ENCODE results near the gene KDM1A.
"Not testable (repeated sequence)": the region's sequence is repeated elsewhere in the genome, so short reads cannot be mapped to it uniquely, and the experiment has no call there.

The KDM1A gene

GRCh38 chr1:23019094-23019862 is at the start of gene KDM1A:
Gene KDM1A (plus strand): TSS chr1:23019468. CDS start chr1:23019597, 129 bp downstream.
- Histone ChIP-seq H3K27me3 (ENCODE audit: insufficient read depth, low read length) (no peaks in the 10 kb centered on the region), H3K27ac (ENCODE audit: low read length) (peak within 1 kb of the TSS; percentile 43), H3K9ac (ENCODE audit: low read depth, low read length) (peak within 1 kb of the TSS; percentile 98), H3K36me3 (ENCODE audit: insufficient read depth, low read depth, low read length) (no peaks in the 10 kb centered on the region; the same call in 1 of the 2 replicates), H3K9me3 (ENCODE audit: insufficient read depth, low read depth, low read length) (peaks cover 11% of the 10 kb centered on the region), H3K4me3 (ENCODE audit: low read length) (peak within 1 kb of the TSS; percentile 98), H3K4me1 (ENCODE audit: insufficient read depth, low read length) (no peaks in the 10 kb centered on the region)

- no peak overlapping the region for H3K9ac ChIP-seq (ENCODE audit: low read depth, low read length)
- no peak overlapping the region for H3K4me3 ChIP-seq (ENCODE audit: low read length)
These were observed 49.2 kb upstream of the KDM1A start for GRCh38 chr1:22970096-22970495.

DNA sequence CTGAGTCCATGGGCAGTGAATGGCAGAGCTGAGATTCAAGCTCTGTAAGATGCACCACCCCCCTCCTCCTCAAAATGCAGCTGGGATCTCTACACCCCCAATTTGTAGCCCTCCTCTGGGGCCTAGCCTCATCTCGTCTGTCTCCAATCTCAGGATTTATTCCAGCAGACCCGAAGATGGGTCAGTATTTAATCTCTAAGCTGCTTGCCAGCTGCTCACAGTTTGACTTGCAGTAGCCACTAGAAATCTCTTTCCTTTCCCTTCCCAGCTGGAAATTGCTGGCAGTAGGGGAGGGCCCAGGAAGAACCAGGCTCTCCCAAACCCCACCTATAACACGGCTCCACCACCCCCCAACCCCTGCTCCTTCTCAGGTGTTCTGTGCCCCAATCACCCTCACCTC is 48.1 kb upstream of the KDM1A start:
- H3K27me3 ChIP-seq (ENCODE audit: insufficient read depth, low read length), result no peaks in the 10 kb centered on the region; the same call in none of the 2 replicates
- peaks cover 4% of the 10 kb centered on the region for H3K4me1 ChIP-seq (ENCODE audit: insufficient read depth, low read length)
- no peak overlapping the region for H3K4me3 ChIP-seq (ENCODE audit: low read length)
- H3K9ac ChIP-seq (ENCODE audit: low read depth, low read length), result no peak overlapping the region
- no peaks in the 10 kb centered on the region for H3K36me3 ChIP-seq (ENCODE audit: insufficient read depth, low read depth, low read length)
- H3K27ac ChIP-seq (ENCODE audit: low read length), result no peak overlapping the region
- H3K9me3 ChIP-seq (ENCODE audit: insufficient read depth, low read depth, low read length), result no peaks in the 10 kb centered on the region

More at GRCh38 chr1:22970096-22970495, 49.2 kb upstream of the KDM1A start:
- Histone ChIP-seq H3K27ac (ENCODE audit: low read length) (no peak overlapping the region), H3K36me3 (ENCODE audit: insufficient read depth, low read depth, low read length) (no peaks in the 10 kb centered on the region), H3K9me3 (ENCODE audit: insufficient read depth, low read depth, low read length) (no peaks in the 10 kb centered on the region), H3K27me3 (ENCODE audit: insufficient read depth, low read length) (no peaks in the 10 kb centered on the region; the same call in none of the 2 replicates), H3K4me1 (ENCODE audit: insufficient read depth, low read length) (no peaks in the 10 kb centered on the region)

GRCh38 chr1:22971611-22972405 is 47.5 kb upstream of the KDM1A start:
- Histone ChIP-seq H3K36me3 (ENCODE audit: insufficient read depth, low read depth, low read length) (no peaks in the 10 kb centered on the region), H3K9me3 (ENCODE audit: insufficient read depth, low read depth, low read length) (no peaks in the 10 kb centered on the region), H3K27ac (ENCODE audit: low read length) (no peak overlapping the region), H3K4me1 (ENCODE audit: insufficient read depth, low read length) (peaks cover 5% of the 10 kb centered on the region), H3K4me3 (ENCODE audit: low read length) (no peak overlapping the region), H3K27me3 (ENCODE audit: insufficient read depth, low read length) (no peaks in the 10 kb centered on the region; the same call in none of the 2 replicates), H3K9ac (ENCODE audit: low read depth, low read length) (no peak overlapping the region)

DNA sequence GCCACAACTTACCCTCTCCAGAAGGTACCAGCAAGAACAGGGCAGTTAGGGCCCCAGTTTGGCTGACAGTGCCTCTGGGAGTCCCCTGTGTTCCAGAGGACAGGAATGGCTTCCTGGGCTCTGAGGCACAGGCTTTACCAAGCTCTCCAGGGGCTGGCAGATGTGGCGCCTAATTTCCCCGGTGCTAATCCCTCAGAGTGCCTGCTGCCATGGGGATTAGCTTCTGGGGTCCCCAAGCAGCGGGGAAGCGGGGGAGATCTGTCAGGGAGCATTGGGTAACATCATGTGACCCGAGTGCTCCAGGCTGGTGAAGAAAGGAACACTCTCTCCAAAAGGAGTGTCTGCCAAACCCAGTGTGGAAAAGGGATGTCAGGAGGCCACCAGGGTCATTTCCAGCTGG is 46.5 kb upstream of the KDM1A start, which contains the start of gene LACTBL1:
Gene LACTBL1 (minus strand): TSS at position 107 of the 400 bp plus-strand sequence. CDS start 550 bp downstream, outside the sequence.
- H3K4me3 ChIP-seq (ENCODE audit: low read length), result no peak within 1 kb of the TSS
- no peak within 1 kb of the TSS for H3K27ac ChIP-seq (ENCODE audit: low read length)
- H3K9ac ChIP-seq (ENCODE audit: low read depth, low read length), result no peak within 1 kb of the TSS
- no peaks in the 10 kb centered on the region for H3K9me3 ChIP-seq (ENCODE audit: insufficient read depth, low read depth, low read length)
- peaks cover 5% of the 10 kb centered on the region for H3K4me1 ChIP-seq (ENCODE audit: insufficient read depth, low read length)
- no peaks in the 10 kb centered on the region; the same call in none of the 2 replicates for H3K27me3 ChIP-seq (ENCODE audit: insufficient read depth, low read length)
- H3K36me3 ChIP-seq (ENCODE audit: insufficient read depth, low read depth, low read length), result no peaks in the 10 kb centered on the region

DNA sequence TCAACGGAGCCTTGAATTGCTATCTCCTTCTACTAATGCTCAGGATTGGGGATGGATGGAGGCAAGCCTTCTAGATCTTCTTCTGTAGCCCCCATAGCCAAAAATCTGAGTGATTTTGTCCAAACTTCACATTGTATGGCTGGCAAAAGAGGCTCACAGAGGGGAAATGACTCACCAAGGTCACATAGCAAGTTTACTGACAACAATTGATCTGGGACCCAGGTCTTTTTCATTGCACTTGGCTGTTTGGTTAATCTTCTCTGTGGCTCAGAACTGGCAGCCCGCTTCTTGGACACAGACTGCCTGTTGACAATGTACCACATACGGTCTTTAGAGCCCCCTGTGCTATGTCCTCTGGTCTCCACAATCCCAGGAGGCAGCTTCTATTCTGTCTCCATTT is 43.6 kb upstream of the KDM1A start:
- peaks cover 5% of the 10 kb centered on the region for H3K4me1 ChIP-seq (ENCODE audit: insufficient read depth, low read length)
- no peaks in the 10 kb centered on the region for H3K27me3 ChIP-seq (ENCODE audit: insufficient read depth, low read length)
- H3K36me3 ChIP-seq (ENCODE audit: insufficient read depth, low read depth, low read length), result no peaks in the 10 kb centered on the region
- peak overlapping the region; percentile 72 for H3K27ac ChIP-seq (ENCODE audit: low read length)
- no peak overlapping the region for H3K4me3 ChIP-seq (ENCODE audit: low read length)
- H3K9ac ChIP-seq (ENCODE audit: low read depth, low read length), result peak overlapping the region; percentile 23; the same call in 1 of the 2 replicates
- H3K9me3 ChIP-seq (ENCODE audit: insufficient read depth, low read depth, low read length), result no peaks in the 10 kb centered on the region

GRCh38 chr1:22976127-22976460 is 43.2 kb upstream of the KDM1A start:
- peak overlapping the region; percentile 72 for H3K27ac ChIP-seq (ENCODE audit: low read length)
- peaks cover 5% of the 10 kb centered on the region for H3K4me1 ChIP-seq (ENCODE audit: insufficient read depth, low read length)
- H3K9ac ChIP-seq (ENCODE audit: low read depth, low read length), result peak overlapping the region; percentile 23; the same call in 1 of the 2 replicates
- H3K36me3 ChIP-seq (ENCODE audit: insufficient read depth, low read depth, low read length), result no peaks in the 10 kb centered on the region
- H3K9me3 ChIP-seq (ENCODE audit: insufficient read depth, low read depth, low read length), result no peaks in the 10 kb centered on the region
- H3K27me3 ChIP-seq (ENCODE audit: insufficient read depth, low read length), result no peaks in the 10 kb centered on the region
- H3K4me3 ChIP-seq (ENCODE audit: low read length), result no peak overlapping the region

- Histone ChIP-seq H3K27ac (ENCODE audit: low read length) (peak overlapping the region; percentile 72), H3K4me3 (ENCODE audit: low read length) (no peak overlapping the region), H3K36me3 (ENCODE audit: insufficient read depth, low read depth, low read length) (no peaks in the 10 kb centered on the region), H3K4me1 (ENCODE audit: insufficient read depth, low read length) (peaks cover 5% of the 10 kb centered on the region), H3K9ac (ENCODE audit: low read depth, low read length) (peak overlapping the region; percentile 23; the same call in 1 of the 2 replicates), H3K27me3 (ENCODE audit: insufficient read depth, low read length) (no peaks in the 10 kb centered on the region), H3K9me3 (ENCODE audit: insufficient read depth, low read depth, low read length) (no peaks in the 10 kb centered on the region)
These were observed 42.6 kb upstream of the KDM1A start for GRCh38 chr1:22976461-22977243.

DNA sequence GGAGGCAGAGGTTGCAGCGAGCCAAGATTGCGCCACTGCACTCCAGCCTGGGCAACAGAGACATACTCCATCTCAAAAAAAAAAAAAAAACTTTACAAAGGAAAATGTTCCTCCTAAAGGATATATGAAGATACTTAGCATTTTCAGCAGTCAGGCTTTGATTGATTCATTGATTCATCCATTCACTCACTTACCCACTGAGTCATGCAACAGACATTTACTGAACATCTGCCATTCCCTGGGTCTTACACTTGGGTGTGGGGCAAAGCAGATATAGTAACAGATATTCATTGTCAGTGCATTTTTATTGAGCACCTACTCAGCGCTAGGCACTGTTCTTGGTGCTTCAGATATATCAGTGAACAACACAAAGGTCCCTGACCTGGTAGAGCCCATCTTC is 41.0 kb upstream of the KDM1A start:
- no peak overlapping the region for H3K27ac ChIP-seq (ENCODE audit: low read length)
- H3K4me3 ChIP-seq (ENCODE audit: low read length), result no peak overlapping the region
- no peaks in the 10 kb centered on the region for H3K36me3 ChIP-seq (ENCODE audit: insufficient read depth, low read depth, low read length)
- H3K4me1 ChIP-seq (ENCODE audit: insufficient read depth, low read length), result peaks cover 5% of the 10 kb centered on the region
- no peaks in the 10 kb centered on the region for H3K27me3 ChIP-seq (ENCODE audit: insufficient read depth, low read length)
- H3K9ac ChIP-seq (ENCODE audit: low read depth, low read length), result no peak overlapping the region
- H3K9me3 ChIP-seq (ENCODE audit: insufficient read depth, low read depth, low read length), result no peaks in the 10 kb centered on the region

DNA sequence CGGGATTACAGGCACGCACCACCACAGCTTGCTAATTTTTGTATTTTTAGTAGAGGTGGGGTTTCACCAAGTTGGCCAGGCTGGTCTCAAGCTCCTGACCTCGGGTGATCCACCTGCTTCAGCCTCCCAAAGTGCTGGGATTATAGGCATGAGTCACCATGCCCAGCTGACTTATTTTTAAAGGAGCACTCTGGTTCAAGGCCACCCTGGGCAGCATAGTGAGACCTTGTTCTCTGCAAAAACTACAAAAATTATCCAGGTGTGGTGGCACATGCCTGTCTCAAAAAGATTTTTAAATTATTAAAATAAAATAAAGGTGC is 38.8 kb upstream of the KDM1A start:
- H3K9me3 ChIP-seq (ENCODE audit: insufficient read depth, low read depth, low read length); H3K27ac ChIP-seq (ENCODE audit: low read length); H3K36me3 ChIP-seq (ENCODE audit: insufficient read depth, low read depth, low read length); H3K9ac ChIP-seq (ENCODE audit: low read depth, low read length); H3K4me3 ChIP-seq (ENCODE audit: low read length); H3K27me3 ChIP-seq (ENCODE audit: insufficient read depth, low read length); H3K4me1 ChIP-seq (ENCODE audit: insufficient read depth, low read length): not testable (repeated sequence)

DNA sequence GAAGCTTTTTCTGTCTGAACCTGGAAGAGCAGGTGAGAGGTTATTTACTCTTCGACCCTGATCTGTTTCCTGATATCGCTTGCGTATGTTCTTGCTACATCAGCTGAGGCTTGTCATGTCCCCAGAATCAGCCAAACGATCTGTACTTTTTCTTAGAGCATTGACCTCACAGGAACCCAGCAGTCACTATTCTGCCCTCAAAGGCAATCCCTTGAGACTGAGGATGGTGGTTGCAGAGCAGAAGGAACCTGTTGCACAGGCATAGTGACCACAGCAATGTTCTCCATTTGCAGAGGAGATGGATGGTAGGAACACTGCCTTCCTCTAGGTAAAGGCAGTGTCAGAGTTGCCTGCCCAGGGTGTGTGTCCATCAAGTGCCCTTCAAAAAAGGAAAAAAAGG is 35.3 kb upstream of the KDM1A start:
- no peak overlapping the region for H3K4me3 ChIP-seq (ENCODE audit: low read length)
- H3K27me3 ChIP-seq (ENCODE audit: insufficient read depth, low read length), result no peaks in the 10 kb centered on the region
- H3K9ac ChIP-seq (ENCODE audit: low read depth, low read length), result no peak overlapping the region
- H3K36me3 ChIP-seq (ENCODE audit: insufficient read depth, low read depth, low read length), result no peaks in the 10 kb centered on the region
- no peaks in the 10 kb centered on the region for H3K4me1 ChIP-seq (ENCODE audit: insufficient read depth, low read length)
- H3K9me3 ChIP-seq (ENCODE audit: insufficient read depth, low read depth, low read length), result no peaks in the 10 kb centered on the region
- no peak overlapping the region for H3K27ac ChIP-seq (ENCODE audit: low read length)

Measured in iPS-20b (cell line).